Loucy (cell line): Measurements from ENCODE around the gene AZGP1.

Experiments used
- CTCF ChIP-seq: fragments of 200-600 bp; sonication (generic); conservative IDR thresholded peaks from 2 replicates; pipeline ENCODE4 v1.5.1; 2014; ENCODE audit warnings: mild to moderate bottlenecking, antibody characterized with exemption, low read length
- EZH2phosphoT487 ChIP-seq: fragments of 200-600 bp; IDR thresholded peaks from 2 replicates; pipeline ENCODE4 v1.6.1; 2018; ENCODE audit warnings: antibody characterized with exemption, mild to moderate bottlenecking, moderate library complexity, borderline replicate concordance

GRCh38 chr7:99930376-99930775, 45.5 kb downstream of the AZGP1 start:
- TF ChIP-seq CTCF (no peak), EZH2phosphoT487 (no peak)
